ENCODE measurements around the gene NOTCH2. TPM values are rescaled to one million over a fixed set of nuclear protein-coding genes. Genes with fewer than 3 reads are reported as not detected.
"Not testable (repeated sequence)": the region's sequence is repeated elsewhere in the genome, so short reads cannot be mapped to it uniquely, and the experiment has no call there.

Gene NOTCH2
- total RNA-seq, 2 donors from 2014 or later, result 71.2 to 73.0 TPM

GRCh38 chr1:119977113-119977736 is 92.2 kb downstream of the NOTCH2 start:
- not testable (repeated sequence) for H3K4me3 Mint-ChIP-seq; H3K36me3 Mint-ChIP-seq (ENCODE audit: low read depth); H3K9me3 ChIP-seq (ENCODE audit: control insufficient read depth, low read length, poor library complexity, severe bottlenecking); H3K27me3 Mint-ChIP-seq; DNase-seq; ATAC-seq
- Mint-ChIP-seq H3K27ac (peak overlapping the region; percentile 71), H3K4me1 (peaks cover 20% of the 10 kb centered on the region)

DNA sequence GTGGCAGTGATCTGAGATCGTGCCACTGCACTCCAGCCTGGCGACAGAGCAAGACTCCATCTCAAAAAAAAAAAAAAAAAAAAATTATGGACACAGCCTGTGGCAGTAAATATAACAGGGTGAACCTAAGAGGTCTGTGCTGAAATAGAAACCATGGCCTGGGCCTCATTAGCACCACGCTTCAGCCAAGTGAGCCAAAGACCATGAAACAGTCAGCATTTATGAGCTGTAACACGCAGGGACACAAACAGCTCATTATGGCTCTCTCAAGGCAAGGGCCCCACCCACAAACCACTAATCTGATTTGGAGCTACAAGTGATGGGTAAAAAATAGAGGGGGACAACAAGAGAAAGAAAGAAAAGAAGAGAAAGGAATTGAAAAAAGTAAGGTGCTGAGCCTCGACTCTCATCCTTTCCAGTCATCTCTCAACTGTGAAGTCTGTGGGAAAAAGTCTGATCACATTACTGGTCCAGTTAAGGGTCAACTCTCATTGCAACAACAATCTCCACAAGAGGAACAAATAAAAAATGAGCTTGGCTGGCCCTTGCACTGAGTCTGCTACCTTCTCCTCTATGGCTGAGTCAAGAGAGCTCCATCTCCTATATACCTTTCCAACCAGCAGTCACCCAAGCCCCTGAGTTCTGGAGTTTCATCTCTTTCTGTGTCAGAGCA is 93.7 kb downstream of the NOTCH2 start:
- H3K4me3 Mint-ChIP-seq; DNase-seq; H3K36me3 Mint-ChIP-seq (ENCODE audit: low read depth); ATAC-seq; H3K27ac Mint-ChIP-seq; H3K27me3 Mint-ChIP-seq; H3K9me3 ChIP-seq (ENCODE audit: control insufficient read depth, low read length, poor library complexity, severe bottlenecking): not testable (repeated sequence)
- H3K4me1 Mint-ChIP-seq, result peaks cover 20% of the 10 kb centered on the region

DNA sequence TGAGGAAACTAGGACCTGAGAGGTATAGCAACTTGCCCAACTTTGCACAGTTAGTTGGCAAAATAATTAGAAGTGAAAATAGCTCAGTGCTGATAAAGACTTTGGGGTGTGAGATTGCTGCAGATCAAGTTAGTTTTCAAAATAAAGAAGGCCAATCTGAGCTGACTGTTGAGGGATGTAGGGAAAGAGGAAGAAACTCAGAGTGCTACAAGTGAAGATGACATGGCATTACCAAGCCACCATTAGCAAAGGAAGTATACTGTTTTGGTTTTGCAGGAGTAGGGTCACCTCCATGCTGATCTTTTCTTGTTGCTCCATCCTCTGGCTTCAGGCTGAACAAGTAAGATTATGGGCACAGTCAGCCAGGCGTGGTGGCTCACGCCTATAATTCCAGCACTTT is 94.5 kb downstream of the NOTCH2 start:
- no peaks in the 10 kb centered on the region for H3K27me3 Mint-ChIP-seq
- DNase-seq, result no peak
- H3K36me3 Mint-ChIP-seq (ENCODE audit: low read depth), result peaks cover 9% of the 10 kb centered on the region
- no peak for ATAC-seq
- H3K9me3 ChIP-seq (ENCODE audit: control insufficient read depth, low read length, poor library complexity, severe bottlenecking), result no peaks in the 10 kb centered on the region
- H3K4me1 Mint-ChIP-seq, result peaks cover 24% of the 10 kb centered on the region
- H3K27ac Mint-ChIP-seq, result peak overlapping the region; percentile 4
- H3K4me3 Mint-ChIP-seq, result no peak overlapping the region

DNA sequence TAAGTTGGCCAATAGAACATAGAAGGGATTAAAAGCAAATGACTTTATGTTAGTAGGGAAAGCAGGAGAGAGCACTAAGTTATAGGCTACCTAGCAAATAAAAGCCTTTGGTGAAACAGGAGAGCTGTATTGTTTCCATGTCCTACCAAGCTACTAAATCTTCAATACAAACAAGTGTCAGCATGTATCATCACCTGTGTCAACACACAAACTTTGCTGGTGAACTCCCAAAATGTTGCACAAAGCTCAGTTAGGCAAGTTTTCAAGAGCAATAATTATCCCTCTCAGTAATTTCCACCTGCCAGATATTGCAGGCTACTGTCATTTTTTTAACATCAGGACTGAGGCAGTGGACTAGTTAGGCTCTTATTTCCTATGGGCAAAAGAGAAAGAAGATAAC is 95.4 kb downstream of the NOTCH2 start:
- DNase-seq (no peak), ATAC-seq (no peak)
- peaks cover 22% of the 10 kb centered on the region for H3K4me1 Mint-ChIP-seq
- H3K4me3 Mint-ChIP-seq, result no peak overlapping the region
- no peaks in the 10 kb centered on the region for H3K27me3 Mint-ChIP-seq
- no peaks in the 10 kb centered on the region for H3K9me3 ChIP-seq (ENCODE audit: control insufficient read depth, low read length, poor library complexity, severe bottlenecking)
- peaks cover 9% of the 10 kb centered on the region for H3K36me3 Mint-ChIP-seq (ENCODE audit: low read depth)
- H3K27ac Mint-ChIP-seq, result no peak overlapping the region

- Mint-ChIP-seq H3K4me1 (peaks cover 21% of the 10 kb centered on the region), H3K27ac (no peak overlapping the region), H3K4me3 (no peak overlapping the region), H3K36me3 (ENCODE audit: low read depth) (peaks cover 9% of the 10 kb centered on the region), H3K27me3 (no peaks in the 10 kb centered on the region)
- H3K9me3 ChIP-seq (ENCODE audit: control insufficient read depth, low read length, poor library complexity, severe bottlenecking), result no peaks in the 10 kb centered on the region
- ATAC-seq (no peak), DNase-seq (no peak)
These were observed 97.5 kb downstream of the NOTCH2 start for GRCh38 chr1:119971710-119972570.

DNA sequence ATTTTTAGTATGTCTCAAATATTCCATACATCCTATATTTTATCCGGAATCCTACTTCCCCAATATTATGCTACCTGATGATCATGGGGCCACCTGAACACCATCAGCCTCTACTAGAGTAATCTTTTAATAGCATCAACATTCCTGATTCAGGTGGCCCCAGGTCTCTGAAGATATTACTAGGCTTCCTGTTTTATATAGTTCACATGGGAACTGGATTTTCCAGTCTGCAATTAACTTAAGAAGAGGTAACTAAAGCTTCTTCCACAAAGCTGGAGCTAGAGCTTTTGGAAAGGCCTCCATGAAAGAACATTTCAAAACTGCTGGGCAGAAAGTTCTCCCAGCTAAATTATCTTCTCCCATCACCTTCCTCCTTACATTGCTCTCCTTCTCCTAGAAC is 100.9 kb downstream of the NOTCH2 start:
- DNase-seq, result no peak
- Mint-ChIP-seq H3K36me3 (ENCODE audit: low read depth) (peaks cover 10% of the 10 kb centered on the region), H3K4me3 (no peak overlapping the region), H3K4me1 (peaks cover 15% of the 10 kb centered on the region), H3K27me3 (no peaks in the 10 kb centered on the region), H3K27ac (peak overlapping the region; percentile 43)
- H3K9me3 ChIP-seq (ENCODE audit: control insufficient read depth, low read length, poor library complexity, severe bottlenecking), result no peaks in the 10 kb centered on the region
- ATAC-seq, result no peak

- peaks cover 10% of the 10 kb centered on the region for H3K36me3 Mint-ChIP-seq (ENCODE audit: low read depth)
These were observed 101.4 kb downstream of the NOTCH2 start for GRCh38 chr1:119968068-119968492.

DNA sequence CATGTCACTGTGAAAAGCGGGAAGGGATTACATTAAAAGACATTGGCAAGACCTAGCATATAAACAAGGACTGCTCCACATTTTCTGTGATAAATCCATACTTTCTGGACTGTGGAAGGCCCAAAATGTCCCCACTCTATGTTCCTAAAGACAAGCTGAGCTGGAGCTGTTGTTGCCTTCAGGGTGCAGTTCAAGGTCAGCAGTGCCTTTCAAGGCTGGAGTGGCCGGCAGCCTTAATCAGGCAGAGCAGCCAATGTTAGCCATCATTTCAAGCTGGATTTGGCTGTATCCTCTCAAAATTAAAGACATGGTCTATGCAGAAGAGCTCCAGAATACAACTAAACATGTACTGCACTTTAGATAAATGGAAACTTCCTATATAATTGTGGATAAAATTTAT is 102.8 kb downstream of the NOTCH2 start:
- peaks cover 18% of the 10 kb centered on the region for H3K4me1 Mint-ChIP-seq
- no peaks in the 10 kb centered on the region for H3K9me3 ChIP-seq (ENCODE audit: control insufficient read depth, low read length, poor library complexity, severe bottlenecking)
- H3K36me3 Mint-ChIP-seq (ENCODE audit: low read depth), result peaks cover 13% of the 10 kb centered on the region
- no peak overlapping the region for H3K4me3 Mint-ChIP-seq
- H3K27ac Mint-ChIP-seq, result no peak overlapping the region
- DNase-seq (no peak), ATAC-seq (no peak)
- H3K27me3 Mint-ChIP-seq, result no peaks in the 10 kb centered on the region

More at GRCh38 chr1:119968068-119968492, 101.4 kb downstream of the NOTCH2 start:
- Mint-ChIP-seq H3K27me3 (no peaks in the 10 kb centered on the region), H3K27ac (peak overlapping the region; percentile 43), H3K4me1 (peaks cover 12% of the 10 kb centered on the region), H3K4me3 (no peak overlapping the region)
- peak; percentile 37 to 66 (median 40) for DNase-seq
- ATAC-seq, result peak; percentile 99
- no peaks in the 10 kb centered on the region for H3K9me3 ChIP-seq (ENCODE audit: control insufficient read depth, low read length, poor library complexity, severe bottlenecking)

GRCh38 chr1:119966020-119966419 is 103.4 kb downstream of the NOTCH2 start:
- H3K4me3 Mint-ChIP-seq, result no peak overlapping the region
- H3K9me3 ChIP-seq (ENCODE audit: control insufficient read depth, low read length, poor library complexity, severe bottlenecking), result no peaks in the 10 kb centered on the region
- peaks cover 12% of the 10 kb centered on the region for H3K36me3 Mint-ChIP-seq (ENCODE audit: low read depth)
- H3K27ac Mint-ChIP-seq, result no peak overlapping the region
- no peak for ATAC-seq
- peaks cover 18% of the 10 kb centered on the region for H3K4me1 Mint-ChIP-seq
- H3K27me3 Mint-ChIP-seq, result no peaks in the 10 kb centered on the region
- DNase-seq, result no peak

- Mint-ChIP-seq H3K27me3 (no peaks in the 10 kb centered on the region), H3K4me1 (peaks cover 15% of the 10 kb centered on the region), H3K4me3 (no peak overlapping the region), H3K36me3 (ENCODE audit: low read depth) (peaks cover 12% of the 10 kb centered on the region), H3K27ac (peak overlapping the region; percentile 6)
- no peak for ATAC-seq
- H3K9me3 ChIP-seq (ENCODE audit: control insufficient read depth, low read length, poor library complexity, severe bottlenecking), result no peaks in the 10 kb centered on the region
- no peak for DNase-seq
These were observed 104.6 kb downstream of the NOTCH2 start for GRCh38 chr1:119964673-119965363.

- no peaks in the 10 kb centered on the region for H3K9me3 ChIP-seq (ENCODE audit: control insufficient read depth, low read length, poor library complexity, severe bottlenecking)
- Mint-ChIP-seq H3K27me3 (no peaks in the 10 kb centered on the region), H3K4me3 (no peak overlapping the region), H3K4me1 (peaks cover 13% of the 10 kb centered on the region), H3K27ac (no peak overlapping the region), H3K36me3 (ENCODE audit: low read depth) (peaks cover 14% of the 10 kb centered on the region)
- DNase-seq (no peak), ATAC-seq (no peak)
These were observed 107.0 kb downstream of the NOTCH2 start for GRCh38 chr1:119962296-119962968.

DNA sequence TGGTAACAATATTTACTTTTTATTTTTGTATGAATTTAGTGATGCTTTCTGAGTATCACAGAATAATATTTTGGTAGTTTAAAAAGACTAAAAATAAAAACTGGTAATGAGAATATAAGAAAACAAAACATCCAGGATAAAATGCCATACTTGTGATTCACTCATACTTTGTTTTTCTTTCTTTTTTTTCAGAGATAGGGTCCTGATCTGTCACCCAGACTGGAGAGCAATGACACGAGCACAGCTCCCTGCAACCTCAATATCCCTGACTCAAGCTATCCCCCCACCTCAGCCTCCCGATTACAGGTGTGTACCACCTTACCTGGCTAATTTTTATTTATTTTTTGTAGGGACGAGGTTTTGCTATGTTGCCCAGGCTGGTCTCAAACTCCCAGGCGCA is 109.0 kb downstream of the NOTCH2 start:
- Mint-ChIP-seq H3K27me3 (no peaks in the 10 kb centered on the region), H3K27ac (no peak overlapping the region), H3K4me1 (peaks cover 15% of the 10 kb centered on the region), H3K36me3 (ENCODE audit: low read depth) (peaks cover 10% of the 10 kb centered on the region), H3K4me3 (no peak overlapping the region)
- ATAC-seq, result no peak
- H3K9me3 ChIP-seq (ENCODE audit: control insufficient read depth, low read length, poor library complexity, severe bottlenecking), result no peaks in the 10 kb centered on the region
- no peak for DNase-seq

Data from T-helper 17 cell (primary cell).